Astrocyte (in vitro differentiated cells and primary cell): ENCODE data around the gene FASN. TPM values are rescaled to one million over a fixed set of nuclear protein-coding genes. Genes with fewer than 3 reads are reported as not detected.

Source experiments
- DNase-seq: peaks from one replicate; pipeline ENCODE4 v3.0.0-alpha.2; 2010; ENCODE audit warnings: low read depth
- FAIRE-seq: peaks from 2 replicates; lab custom pipeline; 2011; peaks lifted over from hg19 to GRCh38; lab: Jason Lieb, UNC
- H2AFZ ChIP-seq: 2 replicates; pipeline ENCODE4 v1.6.0; 2012; ENCODE audit warnings: low read depth, low read length, inconsistent platforms
- H3K27ac ChIP-seq: 2 replicates; pipeline ENCODE4 v1.5.1; 2011; ENCODE audit warnings: low read depth, low read length, inconsistent platforms
- H3K27me3 ChIP-seq: 2 replicates; pipeline ENCODE4 v1.6.0; 2011; ENCODE audit warnings: low read length, inconsistent platforms; ENCODE audit not compliant: insufficient read depth
- H3K36me3 ChIP-seq: 2 replicates; pipeline ENCODE4 v1.5.1; 2011; ENCODE audit warnings: low read length, inconsistent platforms; ENCODE audit not compliant: insufficient read depth
- H3K4me1 ChIP-seq: 2 replicates; pipeline ENCODE4 v1.5.1; 2011; ENCODE audit warnings: low read length, inconsistent platforms; ENCODE audit not compliant: insufficient read depth
- H3K4me2 ChIP-seq: 2 replicates; pipeline ENCODE4 v1.6.0; 2012; ENCODE audit warnings: low read length, inconsistent platforms
- H3K4me3 ChIP-seq: 2 replicates; pipeline ENCODE4 v1.5.1; 2011; ENCODE audit warnings: low read depth, mild to moderate bottlenecking, low read length, inconsistent platforms; ENCODE audit not compliant: insufficient read depth
- H3K79me2 ChIP-seq: 2 replicates; pipeline ENCODE4 v1.6.0; 2012; ENCODE audit warnings: mild to moderate bottlenecking, low read length, inconsistent platforms; ENCODE audit not compliant: insufficient read depth
- H3K9ac ChIP-seq: 2 replicates; pipeline ENCODE4 v1.6.0; 2012; ENCODE audit warnings: mild to moderate bottlenecking, low read length, inconsistent platforms
- H3K9me3 ChIP-seq: 2 replicates; pipeline ENCODE4 v1.5.1; 2012; ENCODE audit warnings: low read depth, mild to moderate bottlenecking, low read length, inconsistent platforms; ENCODE audit not compliant: insufficient read depth
- H4K20me1 ChIP-seq: 2 replicates; pipeline ENCODE4 v1.6.0; 2012; ENCODE audit warnings: low read length, inconsistent platforms; ENCODE audit not compliant: insufficient read depth
- H3K27ac Mint-ChIP-seq: one replicate; pipeline ENCODE4 v1.8.0; 2021; ENCODE audit warnings: mild to moderate bottlenecking, mixed read lengths; ENCODE audit not compliant: unreplicated experiment
- H3K27me3 Mint-ChIP-seq: one replicate; pipeline ENCODE4 v1.8.0; 2021; ENCODE audit warnings: low read depth, mixed read lengths; ENCODE audit not compliant: unreplicated experiment
- H3K36me3 Mint-ChIP-seq: one replicate; pipeline ENCODE4 v1.8.0; 2021; ENCODE audit warnings: low read depth, mixed read lengths; ENCODE audit not compliant: unreplicated experiment
- H3K4me1 Mint-ChIP-seq: one replicate; pipeline ENCODE4 v1.8.0; 2021; ENCODE audit warnings: low read depth, mixed read lengths; ENCODE audit not compliant: unreplicated experiment
- H3K4me3 Mint-ChIP-seq: one replicate; pipeline ENCODE4 v1.8.0; 2021; ENCODE audit warnings: mild to moderate bottlenecking, moderate library complexity, mixed read lengths; ENCODE audit not compliant: unreplicated experiment
- H3K9me3 Mint-ChIP-seq: one replicate; pipeline ENCODE4 v1.8.0; 2021; ENCODE audit warnings: mild to moderate bottlenecking, mixed read lengths; ENCODE audit not compliant: unreplicated experiment
- CTCF ChIP-seq: IDR thresholded peaks from 2 replicates; pipeline ENCODE4 v1.5.1; 2011; ENCODE audit warnings: low read depth, mild to moderate bottlenecking, inconsistent platforms, low read length, moderate library complexity; ENCODE audit not compliant: insufficient read depth
- EZH2 ChIP-seq: IDR thresholded peaks from 2 replicates; pipeline ENCODE4 v1.6.1; 2012; ENCODE audit warnings: mild to moderate bottlenecking, low read length, inconsistent platforms; ENCODE audit not compliant: insufficient read depth
- total RNA-seq: library from RNA; stranded (reverse); gene quantifications from 2 replicates; pipeline ENCODE4 v1.2.1, GENCODE V29; 2021

Gene FASN
- total RNA-seq, 1 donor from 2014 or later, result 203 TPM

- no peak for FAIRE-seq
- Histone ChIP-seq H3K9ac (no peak overlapping the region), H3K27ac (no peak overlapping the region), H3K36me3 (peaks cover 5% of the 10 kb centered on the region), H3K27me3 (no peaks in the 10 kb centered on the region), H3K4me3 (no peak overlapping the region), H3K79me2 (peaks cover 22% of the 10 kb centered on the region), H3K4me1 (peaks cover 4% of the 10 kb centered on the region), H3K4me2 (no peak overlapping the region), H3K9me3 (no peaks in the 10 kb centered on the region), H2AFZ (no peak overlapping the region), H4K20me1 (peaks cover 57% of the 10 kb centered on the region)
- DNase-seq, result no peak
- TF ChIP-seq EZH2, result no peak
- TF ChIP-seq CTCF, result no peak
- no peaks in the 10 kb centered on the region for H3K27me3 Mint-ChIP-seq
- peaks cover 3% of the 10 kb centered on the region for H3K36me3 Mint-ChIP-seq
- H3K4me3 Mint-ChIP-seq, result no peak overlapping the region
- no peaks in the 10 kb centered on the region for H3K9me3 Mint-ChIP-seq
- no peak overlapping the region for H3K27ac Mint-ChIP-seq
- no peaks in the 10 kb centered on the region for H3K4me1 Mint-ChIP-seq
Observed at GRCh38 chr17:82060001-82060380, 38.0 kb downstream of the FASN start.

- Histone ChIP-seq H3K27ac (no peak overlapping the region), H2AFZ (no peak overlapping the region), H3K36me3 (peaks cover 5% of the 10 kb centered on the region), H3K4me3 (no peak overlapping the region), H3K9me3 (no peaks in the 10 kb centered on the region), H3K9ac (no peak overlapping the region), H4K20me1 (peaks cover 57% of the 10 kb centered on the region), H3K79me2 (peaks cover 19% of the 10 kb centered on the region), H3K27me3 (no peaks in the 10 kb centered on the region), H3K4me2 (no peak overlapping the region), H3K4me1 (no peaks in the 10 kb centered on the region)
- FAIRE-seq (no peak), DNase-seq (no peak)
- Mint-ChIP-seq H3K4me1 (no peaks in the 10 kb centered on the region), H3K4me3 (no peak overlapping the region), H3K9me3 (no peaks in the 10 kb centered on the region), H3K27me3 (no peaks in the 10 kb centered on the region), H3K36me3 (peaks cover 3% of the 10 kb centered on the region), H3K27ac (no peak overlapping the region)
- TF ChIP-seq CTCF (no peak), EZH2 (no peak)
Observed at GRCh38 chr17:82059272-82060000, 38.6 kb downstream of the FASN start.

GRCh38 chr17:82058855-82059249, 39.2 kb downstream of the FASN start:
- Histone ChIP-seq H3K27ac (no peak overlapping the region), H3K79me2 (peaks cover 19% of the 10 kb centered on the region), H3K27me3 (no peaks in the 10 kb centered on the region), H3K4me2 (no peak overlapping the region), H3K36me3 (peaks cover 5% of the 10 kb centered on the region), H3K9me3 (no peaks in the 10 kb centered on the region), H3K9ac (no peak overlapping the region), H3K4me1 (no peaks in the 10 kb centered on the region), H2AFZ (no peak overlapping the region), H4K20me1 (peaks cover 52% of the 10 kb centered on the region), H3K4me3 (no peak overlapping the region)
- H3K4me1 Mint-ChIP-seq, result no peaks in the 10 kb centered on the region
- H3K27ac Mint-ChIP-seq, result no peak overlapping the region
- H3K36me3 Mint-ChIP-seq, result peaks cover 3% of the 10 kb centered on the region
- FAIRE-seq, result no peak
- TF ChIP-seq CTCF, result no peak
- no peak for TF ChIP-seq EZH2
- H3K27me3 Mint-ChIP-seq, result no peaks in the 10 kb centered on the region
- no peak for DNase-seq
- no peak overlapping the region for H3K4me3 Mint-ChIP-seq
- no peaks in the 10 kb centered on the region for H3K9me3 Mint-ChIP-seq
